ENCODE measurements around the gene GOLGA2. TPM values are rescaled to one million over a fixed set of nuclear protein-coding genes. Genes with fewer than 3 reads are reported as not detected.
"Not testable (repeated sequence)": the region's sequence is repeated elsewhere in the genome, so short reads cannot be mapped to it uniquely, and the experiment has no call there.

GOLGA2 gene
- total RNA-seq, 2 experiments from 2014 or later: 72.6 to 72.7 TPM

DNA sequence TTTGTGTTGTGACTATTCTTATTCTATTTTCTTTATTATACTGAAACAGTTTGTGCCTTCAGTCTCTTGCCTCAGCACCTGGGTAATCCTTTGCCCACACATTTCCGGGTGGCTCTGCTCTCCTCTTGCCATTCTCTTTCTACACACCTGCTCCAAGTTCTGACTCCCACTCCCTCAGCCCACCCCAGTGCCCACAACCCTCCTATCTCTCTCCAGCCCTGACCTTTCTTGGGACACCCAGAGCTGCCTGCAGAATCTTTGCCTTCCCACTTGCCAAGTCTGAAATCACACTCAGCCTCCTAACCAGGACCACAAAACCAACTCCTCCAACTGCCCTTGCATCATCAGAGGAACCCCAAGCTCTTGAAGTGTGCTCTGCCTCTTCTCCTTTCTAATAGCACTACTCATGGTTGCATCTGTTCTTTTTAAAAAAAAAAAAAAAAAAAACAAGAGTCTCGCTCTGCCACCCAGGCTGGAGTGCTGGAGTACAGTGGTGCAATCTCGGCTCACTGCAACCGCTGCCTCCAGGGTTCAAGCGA is 4.3 kb upstream of the GOLGA2 start:
- ATAC-seq (ENCODE audit: low read depth) (no peak), DNase-seq (no peak)
- peaks cover 1% of the 10 kb centered on the region for H3K36me3 Mint-ChIP-seq
- peaks cover 25% of the 10 kb centered on the region for H3K4me1 Mint-ChIP-seq
- no peaks in the 10 kb centered on the region for H3K27me3 Mint-ChIP-seq
- no peaks in the 10 kb centered on the region for H3K9me3 Mint-ChIP-seq
- H3K27ac Mint-ChIP-seq: peak overlapping the region; percentile 49
- POLR2A ChIA-PET: interaction anchor here (0.6 kb wide), 1 partner anchor 756 kb away, joined by 4 read pairs; the partner anchor contains the start of gene MIGA2
- no peak overlapping the region for H3K4me3 Mint-ChIP-seq

DNA sequence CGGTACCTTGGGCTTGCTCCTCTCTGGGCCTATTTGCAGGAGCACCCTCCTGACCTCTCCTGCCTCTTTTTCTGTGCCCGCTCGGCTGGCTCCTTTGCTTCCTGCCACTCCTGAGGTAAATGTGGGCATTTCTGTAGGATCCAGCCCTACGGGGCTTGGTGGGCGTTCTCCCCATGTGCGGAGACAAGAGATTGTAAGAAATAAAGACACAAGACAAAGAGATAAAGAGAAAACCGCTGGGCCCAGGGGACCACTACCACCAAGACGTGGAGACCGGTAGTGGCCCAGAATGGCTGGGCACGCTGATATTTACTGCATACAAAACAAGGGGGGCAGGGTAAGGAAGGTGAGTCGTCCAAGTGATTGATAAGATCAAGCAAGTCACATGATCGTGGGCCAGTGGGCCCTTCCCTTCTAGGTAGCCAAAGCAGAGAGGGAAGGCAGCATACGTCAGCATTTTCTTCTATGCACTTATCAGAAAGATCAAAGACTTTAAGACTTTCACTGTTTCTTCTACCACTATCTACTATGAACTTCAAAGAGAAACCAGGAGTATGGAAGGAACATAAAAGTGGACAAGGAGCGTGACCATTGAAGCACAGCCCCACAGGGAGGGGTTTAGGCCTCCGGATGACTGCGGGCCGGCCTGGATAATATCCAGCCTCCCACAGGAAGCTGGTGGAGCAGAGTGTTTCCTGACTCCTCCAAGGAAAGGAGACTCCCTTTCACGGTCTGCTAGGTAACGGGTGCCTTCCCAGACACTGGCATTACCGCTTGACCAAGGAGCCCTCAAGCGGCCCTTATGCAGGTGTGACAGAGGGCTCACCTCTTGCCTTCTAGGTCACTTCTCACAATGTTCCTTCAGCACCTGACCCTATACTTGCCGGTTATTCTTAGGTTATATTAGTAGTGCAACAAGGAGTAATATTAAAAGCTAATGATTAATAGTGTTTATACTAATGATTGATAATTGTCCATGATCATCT is 3.6 kb upstream of the GOLGA2 start:
- H3K9me3 Mint-ChIP-seq; DNase-seq; ATAC-seq (ENCODE audit: low read depth); H3K27me3 Mint-ChIP-seq; H3K36me3 Mint-ChIP-seq; H3K4me3 Mint-ChIP-seq: not testable (repeated sequence)
- peaks cover 33% of the 10 kb centered on the region for H3K4me1 Mint-ChIP-seq
- POLR2A ChIA-PET: interaction anchor here (0.6 kb wide), 1 partner anchor 757 kb away, joined by 4 read pairs; the partner anchor contains the start of gene MIGA2
- H3K27ac Mint-ChIP-seq: peak overlapping the region; percentile 51

DNA sequence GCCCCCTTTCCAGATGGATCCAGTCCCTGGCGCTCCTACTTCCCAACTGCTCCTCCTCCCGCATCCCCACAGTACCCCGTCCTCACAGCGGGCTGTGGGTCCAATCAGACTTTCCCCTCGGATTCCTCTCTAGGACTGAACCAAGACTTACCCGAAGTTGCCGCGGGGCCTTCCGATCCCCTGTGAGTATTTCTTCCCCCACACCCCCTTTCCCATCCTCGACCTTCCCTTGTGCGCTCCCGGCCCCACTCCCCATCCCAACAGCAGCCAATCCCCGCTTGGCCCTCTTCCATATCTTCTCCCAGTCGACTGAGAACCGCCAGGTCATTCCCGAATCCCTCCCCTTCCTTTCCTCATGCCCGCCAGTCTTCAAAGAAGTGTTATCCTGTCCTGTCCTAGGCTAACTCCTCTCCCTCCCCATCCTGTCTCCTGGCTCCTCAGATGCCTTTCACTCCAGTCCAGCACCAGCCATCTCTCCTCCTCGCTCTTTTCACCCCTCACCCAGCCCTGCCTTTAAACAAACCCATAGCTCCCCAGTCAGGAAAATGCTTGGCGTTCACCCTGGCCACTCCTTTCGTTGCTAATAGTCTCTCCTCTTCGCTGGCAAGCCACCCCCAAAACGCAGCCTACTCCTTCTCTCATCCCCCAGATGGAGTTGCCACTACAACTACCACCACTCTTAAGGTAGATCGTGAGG is 915 bp upstream of the GOLGA2 start:
- Mint-ChIP-seq H3K27me3 (no peaks in the 10 kb centered on the region), H3K9me3 (no peaks in the 10 kb centered on the region), H3K27ac (peak overlapping the region; percentile 92), H3K4me1 (peaks cover 52% of the 10 kb centered on the region), H3K4me3 (peak overlapping the region; percentile 96), H3K36me3 (peaks cover 12% of the 10 kb centered on the region)
- POLR2A ChIA-PET: interaction anchor here (0.8 to 1.0 kb wide), 7 partner anchors 9 to 447 kb away, joined by 3 to 6 read pairs (median 4); partner anchors contain the start of genes BBLN, SPTAN1 and ZDHHC12
- DNase-seq (no peak), ATAC-seq (ENCODE audit: low read depth) (no peak)

DNA sequence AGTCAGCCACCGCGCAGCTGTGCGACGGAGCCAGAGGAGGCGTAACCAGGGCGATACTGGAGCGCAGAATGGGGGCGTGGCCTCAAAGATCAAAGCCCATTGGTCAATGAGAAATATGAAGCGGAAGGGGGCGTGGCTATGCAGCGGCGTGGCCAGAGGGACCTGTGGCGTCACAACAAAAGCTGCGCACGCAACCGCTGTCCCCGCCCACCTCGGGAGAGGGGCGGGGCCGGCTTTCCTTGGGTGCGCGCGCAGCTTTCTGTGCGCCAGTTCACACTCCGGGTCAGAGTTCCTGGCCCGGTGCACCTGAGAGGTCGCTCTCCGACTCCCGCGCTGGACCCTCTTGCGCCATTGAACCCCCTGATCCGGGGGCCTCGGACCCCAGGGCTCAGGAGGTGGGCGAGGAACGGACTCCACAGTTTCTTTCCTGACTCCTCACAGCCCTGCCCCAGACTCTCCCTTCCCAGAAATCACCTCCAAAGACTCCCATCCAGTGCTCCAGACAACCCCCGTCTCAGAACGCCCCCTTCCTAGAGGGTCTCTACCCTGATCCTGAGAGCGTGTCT is 284 bp upstream of the GOLGA2 start, which contains the start of gene SWI5:
Gene SWI5 (plus strand): TSS at position 269 of the 566 bp plus-strand sequence.
- Mint-ChIP-seq H3K4me1 (peaks cover 52% of the 10 kb centered on the region), H3K9me3 (no peaks in the 10 kb centered on the region), H3K4me3 (peak within 1 kb of the TSS; percentile 96), H3K27me3 (no peaks in the 10 kb centered on the region), H3K27ac (peak within 1 kb of the TSS; percentile 92), H3K36me3 (peaks cover 15% of the 10 kb centered on the region)
- POLR2A ChIA-PET: interaction anchor here (0.6 to 1.0 kb wide), 17 partner anchors 9 to 448 kb away, joined by 3 to 7 read pairs (median 3); partner anchors contain the start of genes BBLN, CIZ1, SLC27A4 and SPTAN1
- ATAC-seq (ENCODE audit: low read depth): peak; percentile 95
- peak; percentile 99 for DNase-seq

DNA sequence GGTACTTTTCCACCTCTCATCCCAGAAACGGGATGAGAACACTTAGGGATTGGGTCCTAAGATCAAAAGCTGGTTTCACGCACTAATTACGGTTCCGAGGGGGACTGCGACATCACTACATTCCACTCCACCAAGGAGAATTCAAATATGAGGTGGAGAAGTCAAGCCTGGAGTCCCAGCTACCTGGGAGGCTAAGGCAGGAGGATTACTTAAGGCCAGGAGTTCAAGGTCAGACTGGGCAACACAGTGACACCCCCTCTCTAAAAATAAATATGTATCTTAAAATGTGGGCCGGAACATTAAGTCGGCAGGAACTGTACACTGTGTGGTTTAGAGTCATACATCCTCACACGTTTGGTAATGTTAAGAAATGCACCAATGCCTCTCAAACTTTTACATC is 1.6 kb downstream of the GOLGA2 start:
- DNase-seq (no peak), ATAC-seq (ENCODE audit: low read depth) (no peak)
- H3K4me1 Mint-ChIP-seq: peaks cover 46% of the 10 kb centered on the region
- H3K27me3 Mint-ChIP-seq: no peaks in the 10 kb centered on the region
- peak overlapping the region; percentile 96 for H3K4me3 Mint-ChIP-seq
- no peaks in the 10 kb centered on the region for H3K9me3 Mint-ChIP-seq
- H3K36me3 Mint-ChIP-seq: peaks cover 15% of the 10 kb centered on the region
- POLR2A ChIA-PET: interaction anchor here (1.0 kb wide), 1 partner anchor 24 kb away, joined by 3 read pairs; no protein-coding TSS in a partner anchor
- H3K27ac Mint-ChIP-seq: peak overlapping the region; percentile 92

DNA sequence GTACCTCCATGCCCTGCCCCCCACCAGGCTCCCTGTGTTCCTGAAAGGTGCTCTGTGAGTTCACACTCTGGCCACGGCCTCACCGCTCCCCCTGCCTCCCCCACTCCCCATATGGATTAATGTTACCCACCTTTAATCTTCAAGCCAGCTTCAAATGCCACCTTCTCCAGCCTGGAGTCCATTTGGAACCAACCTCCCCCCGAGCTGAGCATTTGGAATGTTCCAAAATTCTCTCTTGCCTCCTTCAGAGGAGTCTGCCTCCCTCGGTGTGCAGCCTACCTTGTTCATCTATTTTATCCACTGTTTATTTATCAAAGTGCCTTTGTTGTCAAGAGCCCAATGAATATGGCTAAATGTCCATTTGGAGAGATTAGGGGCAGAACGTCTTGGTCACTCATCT is 4.3 kb downstream of the GOLGA2 start:
- Mint-ChIP-seq H3K36me3 (peaks cover 19% of the 10 kb centered on the region), H3K4me3 (no peak overlapping the region), H3K4me1 (peaks cover 32% of the 10 kb centered on the region), H3K27ac (no peak overlapping the region), H3K27me3 (no peaks in the 10 kb centered on the region), H3K9me3 (no peaks in the 10 kb centered on the region)
- POLR2A ChIA-PET: no interaction called here
- no peak for ATAC-seq (ENCODE audit: low read depth)
- no peak for DNase-seq

DNA sequence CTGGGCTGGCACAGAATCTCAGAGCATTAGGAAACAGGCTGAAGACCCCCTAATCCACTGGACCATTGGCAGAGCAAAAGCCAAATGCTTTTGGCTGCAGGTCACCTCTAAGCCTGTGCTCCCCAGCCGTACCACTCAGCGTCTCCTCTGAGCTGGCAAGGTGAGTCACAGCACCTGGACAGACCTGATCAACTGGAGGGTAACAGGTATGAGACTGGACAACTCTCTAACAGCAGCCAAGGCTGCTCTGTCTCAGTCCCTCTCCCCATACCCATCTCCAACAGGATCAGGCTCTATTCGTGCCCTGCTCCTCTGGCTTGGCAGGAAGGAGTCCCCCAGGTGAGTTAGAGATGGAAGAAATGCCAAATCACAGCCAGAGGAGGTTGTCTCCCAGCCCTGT is 4.7 kb downstream of the GOLGA2 start:
- H3K9me3 Mint-ChIP-seq: no peaks in the 10 kb centered on the region
- POLR2A ChIA-PET: no interaction called here
- H3K36me3 Mint-ChIP-seq: peaks cover 19% of the 10 kb centered on the region
- H3K27ac Mint-ChIP-seq: no peak overlapping the region
- no peak overlapping the region for H3K4me3 Mint-ChIP-seq
- no peak for DNase-seq
- peaks cover 29% of the 10 kb centered on the region for H3K4me1 Mint-ChIP-seq
- ATAC-seq (ENCODE audit: low read depth): no peak
- no peaks in the 10 kb centered on the region for H3K27me3 Mint-ChIP-seq

DNA sequence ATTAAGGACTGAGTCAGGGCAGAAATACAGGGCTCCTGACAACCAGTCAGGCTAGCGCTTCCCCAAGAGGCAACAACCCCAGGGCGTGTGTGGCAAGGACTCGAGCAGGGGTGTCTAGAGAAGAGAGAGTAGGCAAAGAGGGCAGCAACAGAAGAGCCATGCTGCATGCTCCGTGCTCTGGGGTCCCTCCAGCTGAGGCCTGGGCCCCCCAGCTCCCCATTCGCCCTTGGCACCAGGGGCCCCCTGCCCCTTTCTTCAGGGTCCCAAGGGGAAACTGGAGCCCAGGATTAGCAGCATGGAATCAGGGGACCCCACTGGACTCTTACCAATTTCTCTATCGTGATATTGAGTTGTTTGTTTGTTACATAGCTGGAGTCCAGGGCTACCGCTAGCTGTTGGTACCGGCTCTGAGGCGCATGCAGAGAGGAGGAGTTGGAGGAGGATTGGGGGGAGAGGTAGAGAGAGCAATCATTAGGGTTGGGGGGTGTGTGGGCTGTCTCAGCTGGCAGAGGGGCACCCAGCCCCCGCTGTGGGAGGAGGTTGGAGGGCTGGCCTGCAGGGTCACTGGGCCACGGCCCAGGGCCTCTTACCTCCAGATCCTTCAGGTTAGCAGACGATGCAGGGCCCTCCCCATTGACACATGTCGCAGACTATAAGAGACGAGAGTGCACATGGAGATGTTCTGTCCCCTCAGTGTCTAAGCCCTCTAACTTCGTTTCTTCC is 8.8 kb downstream of the GOLGA2 start:
- Mint-ChIP-seq H3K4me3 (no peak overlapping the region), H3K9me3 (no peaks in the 10 kb centered on the region), H3K27ac (peak overlapping the region; percentile 30), H3K27me3 (no peaks in the 10 kb centered on the region), H3K36me3 (peaks cover 23% of the 10 kb centered on the region), H3K4me1 (no peaks in the 10 kb centered on the region)
- POLR2A ChIA-PET: no interaction called here
- DNase-seq: no peak
- ATAC-seq (ENCODE audit: low read depth): no peak

DNA sequence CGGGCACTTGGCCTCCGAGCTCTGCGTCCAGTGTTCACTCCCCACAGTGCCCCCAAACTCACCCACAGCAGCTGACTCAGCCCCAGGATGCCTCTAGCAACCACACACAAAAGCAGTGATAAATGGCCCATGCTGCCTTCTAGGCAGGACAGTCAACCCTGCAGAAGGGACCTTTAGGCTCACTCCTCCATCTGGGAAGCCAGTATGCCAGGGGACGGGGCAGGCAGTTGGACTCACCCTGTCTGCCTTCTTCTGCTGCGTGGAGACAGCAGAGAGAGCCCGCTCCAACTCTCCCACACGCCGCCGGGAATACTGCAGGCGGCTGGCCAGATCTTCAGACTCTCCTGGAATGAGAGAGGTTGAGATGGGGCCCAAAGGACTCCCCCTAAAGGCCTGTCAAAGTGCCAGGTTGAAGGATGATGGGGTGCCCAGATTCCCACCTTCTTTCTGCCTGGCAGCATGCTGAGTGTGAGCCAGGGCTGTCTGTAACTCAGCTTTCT is 10.4 kb downstream of the GOLGA2 start:
- no peaks in the 10 kb centered on the region for H3K9me3 Mint-ChIP-seq
- no peak overlapping the region for H3K27ac Mint-ChIP-seq
- no peak for ATAC-seq (ENCODE audit: low read depth)
- peaks cover 28% of the 10 kb centered on the region for H3K36me3 Mint-ChIP-seq
- H3K27me3 Mint-ChIP-seq: no peaks in the 10 kb centered on the region
- no peaks in the 10 kb centered on the region for H3K4me1 Mint-ChIP-seq
- H3K4me3 Mint-ChIP-seq: no peak overlapping the region
- POLR2A ChIA-PET: no interaction called here
- DNase-seq: no peak

DNA sequence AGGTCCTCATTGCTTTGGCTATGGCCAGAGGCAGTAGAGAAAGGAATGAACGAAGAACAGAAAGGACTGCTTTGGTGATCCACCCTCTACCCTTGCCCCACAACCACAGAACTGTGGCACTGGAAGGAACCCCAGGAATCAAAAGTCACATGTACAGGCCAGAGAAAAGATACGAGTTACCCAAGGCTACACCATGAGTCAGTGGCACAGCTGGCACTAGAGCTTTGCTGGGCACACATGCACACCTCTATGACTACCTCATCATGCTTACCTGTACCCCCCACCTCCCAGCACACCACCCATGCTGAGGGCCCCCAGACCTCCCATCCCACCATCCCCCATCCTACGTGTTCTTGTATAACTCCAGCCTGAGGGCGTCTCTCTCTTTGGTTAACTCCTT is 13.1 kb downstream of the GOLGA2 start:
- no peak for ATAC-seq (ENCODE audit: low read depth)
- POLR2A ChIA-PET: interaction anchor here (0.8 kb wide), 1 partner anchor 72 kb away, joined by 3 read pairs; no protein-coding TSS in a partner anchor

DNA sequence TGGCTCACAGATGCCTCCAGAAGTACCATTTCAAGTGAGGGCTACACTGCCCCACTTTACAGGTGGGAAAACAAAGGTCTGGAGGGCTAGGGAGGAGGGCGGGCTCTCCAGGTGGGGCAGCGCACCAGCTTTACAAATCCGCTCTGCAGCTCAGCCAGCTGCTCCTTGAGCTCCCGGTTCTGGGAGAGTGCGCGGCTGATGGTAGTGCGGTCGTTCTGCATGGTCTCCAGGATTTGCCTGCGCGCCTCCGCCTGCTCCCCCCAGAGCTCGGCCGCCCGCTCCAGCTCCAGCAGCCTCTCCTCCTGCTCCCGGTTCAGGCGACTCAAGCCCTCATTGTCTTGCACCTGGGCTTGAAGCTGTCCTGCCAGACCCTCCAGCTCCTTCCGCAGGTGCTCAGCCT is 15.5 kb downstream of the GOLGA2 start:
- Mint-ChIP-seq H3K9me3 (no peaks in the 10 kb centered on the region), H3K36me3 (peaks cover 25% of the 10 kb centered on the region), H3K4me1 (no peaks in the 10 kb centered on the region), H3K4me3 (no peak overlapping the region), H3K27ac (no peak overlapping the region), H3K27me3 (no peaks in the 10 kb centered on the region)
- DNase-seq (no peak), ATAC-seq (ENCODE audit: low read depth) (no peak)
- POLR2A ChIA-PET: no interaction called here

More for the DNA sequence above, 13.1 kb downstream of the GOLGA2 start:
- Mint-ChIP-seq H3K4me3 (no peak overlapping the region), H3K36me3 (peaks cover 27% of the 10 kb centered on the region), H3K9me3 (no peaks in the 10 kb centered on the region), H3K4me1 (no peaks in the 10 kb centered on the region), H3K27me3 (no peaks in the 10 kb centered on the region), H3K27ac (peak overlapping the region; percentile 10)
- no peak for DNase-seq

DNA sequence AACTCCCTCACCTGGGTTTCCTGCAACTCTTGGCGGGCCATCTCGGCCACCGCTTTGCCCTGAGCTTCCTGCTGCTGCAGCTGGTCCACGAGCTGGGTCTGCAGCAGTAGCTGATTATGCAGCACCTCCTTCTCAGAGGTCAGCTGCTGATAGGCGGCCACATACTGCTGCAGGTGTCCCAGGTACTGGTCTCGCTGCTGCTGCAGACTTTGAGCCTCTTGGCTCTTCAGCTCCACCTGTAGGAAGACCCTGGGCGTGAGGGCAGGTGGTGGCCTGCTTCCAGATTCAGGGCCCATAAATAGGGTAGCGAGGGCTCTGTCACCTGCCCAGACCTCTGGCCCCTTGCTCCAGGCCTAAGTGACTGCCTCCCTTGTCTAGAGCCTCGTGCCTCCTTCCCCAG is 16.7 kb downstream of the GOLGA2 start:
- no peak for DNase-seq
- Mint-ChIP-seq H3K27ac (no peak overlapping the region), H3K36me3 (peaks cover 17% of the 10 kb centered on the region), H3K9me3 (no peaks in the 10 kb centered on the region), H3K4me3 (no peak overlapping the region), H3K4me1 (no peaks in the 10 kb centered on the region), H3K27me3 (no peaks in the 10 kb centered on the region)
- no peak for ATAC-seq (ENCODE audit: low read depth)
- POLR2A ChIA-PET: no interaction called here
